ENCODE data around the gene ACER3. TPM values are rescaled to one million over a fixed set of nuclear protein-coding genes. Genes with fewer than 3 reads are reported as not detected.

Gene ACER3
- total RNA-seq, 2 experiments from 2014 or later = 10.5 to 10.9 TPM

DNA sequence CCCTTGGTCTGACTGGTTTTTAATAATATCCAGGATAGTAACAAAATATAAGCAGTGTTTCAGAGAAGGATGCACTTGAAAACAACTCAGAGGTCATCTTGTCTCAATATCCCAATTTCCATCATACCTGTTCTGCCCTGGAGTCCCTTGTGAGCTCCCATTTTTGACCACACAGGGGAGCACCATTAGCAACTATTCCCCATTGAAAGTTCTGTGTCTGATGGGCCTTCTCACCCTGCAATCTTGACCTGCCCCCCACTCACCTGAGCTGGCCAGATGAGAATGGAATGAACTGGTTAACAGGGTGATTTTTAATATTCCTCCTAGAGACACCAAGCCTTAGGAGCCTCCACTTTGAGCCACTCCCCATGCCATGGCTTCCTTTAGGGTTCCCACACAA is 202.2 kb downstream of the ACER3 start:
- ChIA-PET POLR2A (no interaction called here), CTCF (interaction anchor here (1.8 to 4.2 kb wide), 2 partner anchors 15 to 29 kb away, joined by 12 to 25 read pairs; no protein-coding TSS in a partner anchor)
- Mint-ChIP-seq H3K36me3 (no peaks in the 10 kb centered on the region), H3K9me3 (no peaks in the 10 kb centered on the region), H3K4me1 (ENCODE audit: low read depth) (peaks cover 4% of the 10 kb centered on the region), H3K27ac (no peak overlapping the region), H3K27me3 (no peaks in the 10 kb centered on the region), H3K4me3 (no peak overlapping the region)
- intact Hi-C loops (cut with micrococcal nuclease) = no loop called here
- DNase-seq = no peak

DNA sequence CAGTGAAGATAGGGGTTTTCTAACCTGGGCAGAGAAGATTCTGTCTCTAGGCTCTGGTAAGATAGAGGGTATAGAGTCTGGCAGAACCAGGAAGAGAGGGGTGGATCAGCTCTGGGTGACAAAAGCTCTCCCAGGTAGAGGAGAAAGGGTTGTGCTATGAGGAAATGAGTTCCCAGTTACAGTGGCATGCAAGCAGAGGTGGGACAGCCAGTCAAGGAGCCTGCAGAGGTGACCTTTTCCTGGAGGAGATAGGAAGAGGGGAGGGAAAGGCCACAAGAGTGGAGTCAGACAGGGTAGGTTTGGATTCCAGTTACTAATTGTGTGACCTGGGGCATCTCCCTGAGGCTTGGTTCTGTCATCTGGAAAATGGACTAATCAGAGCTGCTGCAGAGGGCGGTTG is 202.7 kb downstream of the ACER3 start:
- H3K36me3 Mint-ChIP-seq = no peaks in the 10 kb centered on the region
- ChIA-PET CTCF (interaction anchor here (1.8 to 4.2 kb wide), 2 partner anchors 16 to 28 kb away, joined by 12 to 25 read pairs; no protein-coding TSS in a partner anchor), POLR2A (no interaction called here)
- peaks cover 4% of the 10 kb centered on the region for H3K4me1 Mint-ChIP-seq (ENCODE audit: low read depth)
- H3K4me3 Mint-ChIP-seq = no peak overlapping the region
- no peaks in the 10 kb centered on the region for H3K9me3 Mint-ChIP-seq
- no peak for DNase-seq
- no peaks in the 10 kb centered on the region for H3K27me3 Mint-ChIP-seq
- H3K27ac Mint-ChIP-seq = no peak overlapping the region
- intact Hi-C loops (cut with micrococcal nuclease) = no loop called here

DNA sequence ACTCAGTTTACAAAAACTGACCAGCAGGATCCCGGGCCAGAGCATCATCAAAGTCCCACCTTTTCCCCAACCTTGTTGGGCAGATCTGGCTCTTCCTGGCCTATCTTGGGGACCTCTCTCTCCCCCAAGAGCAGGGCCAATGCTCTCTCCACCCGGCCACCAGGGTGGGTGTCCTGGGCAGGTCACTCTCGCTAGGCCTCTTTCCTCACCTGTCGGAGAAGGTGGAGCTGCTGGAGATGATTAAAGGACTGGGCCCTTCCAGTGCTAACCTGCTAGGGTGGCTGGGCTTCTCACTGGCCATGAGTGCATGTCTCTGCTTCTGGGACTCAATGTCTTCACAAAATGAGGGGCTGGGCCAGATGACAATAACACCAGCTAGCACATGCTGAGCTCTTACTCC is 203.1 kb downstream of the ACER3 start:
- POLR2A ChIA-PET = no interaction called here
- no peaks in the 10 kb centered on the region for H3K27me3 Mint-ChIP-seq
- H3K27ac Mint-ChIP-seq = no peak overlapping the region
- no peaks in the 10 kb centered on the region for H3K36me3 Mint-ChIP-seq
- no peaks in the 10 kb centered on the region for H3K9me3 Mint-ChIP-seq
- no peak for DNase-seq
- intact Hi-C loops (cut with micrococcal nuclease) = no loop called here
- peaks cover 4% of the 10 kb centered on the region for H3K4me1 Mint-ChIP-seq (ENCODE audit: low read depth)
- CTCF ChIA-PET = interaction anchor here (0.6 to 4.2 kb wide), 3 partner anchors 16 to 125 kb away, joined by 3 to 25 read pairs (median 12); no protein-coding TSS in a partner anchor
- H3K4me3 Mint-ChIP-seq = no peak overlapping the region

DNA sequence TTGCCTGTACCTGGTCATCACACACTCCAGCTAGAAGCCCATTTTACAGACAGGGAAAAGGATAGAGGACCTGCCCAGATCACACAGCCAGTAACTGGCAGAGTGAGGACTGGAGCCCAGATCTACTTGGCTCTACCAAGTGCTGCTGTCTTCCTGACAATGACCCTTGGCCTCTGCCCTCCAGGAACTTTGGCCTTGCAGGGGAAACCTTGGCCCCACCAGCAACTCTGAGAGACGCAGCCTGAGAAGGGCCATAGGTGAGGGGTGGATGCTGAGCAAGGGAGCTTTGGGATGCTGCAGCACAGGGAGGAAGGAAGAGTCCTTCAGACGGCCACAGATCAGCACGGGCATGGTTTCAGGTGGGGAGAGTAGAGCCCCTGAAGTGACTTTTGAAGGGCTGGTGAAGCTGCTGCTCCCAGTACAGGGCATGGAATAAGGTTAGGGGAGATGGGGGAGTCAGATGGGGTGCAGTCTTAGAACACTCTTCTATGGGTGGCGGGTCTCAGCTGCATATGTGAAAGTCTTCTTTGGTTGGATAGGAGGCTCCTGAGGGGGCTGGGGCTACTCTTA is 204.0 kb downstream of the ACER3 start:
- H3K27ac Mint-ChIP-seq = no peak overlapping the region
- ChIA-PET CTCF (interaction anchor here (0.6 to 4.2 kb wide), 3 partner anchors 17 to 126 kb away, joined by 3 to 25 read pairs (median 13); no protein-coding TSS in a partner anchor), POLR2A (interaction anchor here (1.1 kb wide), 1 partner anchor 18 kb away, joined by 3 read pairs; no protein-coding TSS in a partner anchor)
- intact Hi-C loops (cut with micrococcal nuclease) = no loop called here
- no peaks in the 10 kb centered on the region for H3K9me3 Mint-ChIP-seq
- H3K4me1 Mint-ChIP-seq (ENCODE audit: low read depth) = peaks cover 4% of the 10 kb centered on the region
- H3K27me3 Mint-ChIP-seq = no peaks in the 10 kb centered on the region
- no peak overlapping the region for H3K4me3 Mint-ChIP-seq
- H3K36me3 Mint-ChIP-seq = no peaks in the 10 kb centered on the region
- DNase-seq = no peak

DNA sequence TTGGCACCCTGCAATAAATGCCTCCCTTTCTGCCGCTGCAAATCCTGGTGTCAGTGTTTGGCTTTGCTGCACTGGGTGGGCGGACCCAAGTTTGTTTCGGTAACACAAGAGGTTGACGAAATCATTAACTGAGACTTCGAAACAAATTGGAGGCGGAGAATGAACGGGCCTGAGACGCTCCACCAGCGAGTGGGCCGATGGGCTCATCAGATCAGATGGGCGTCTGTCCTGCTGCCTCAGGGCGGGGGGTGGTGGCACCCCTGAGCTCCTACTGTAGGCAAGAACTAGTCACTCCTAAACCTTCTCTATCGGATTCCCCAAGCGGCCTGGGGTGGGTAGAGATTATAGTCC is 205.1 kb downstream of the ACER3 start:
- H3K27ac Mint-ChIP-seq = no peak overlapping the region
- peak overlapping the region; percentile 71 for H3K4me3 Mint-ChIP-seq
- ChIA-PET POLR2A (no interaction called here), CTCF (interaction anchor here (1.0 to 4.2 kb wide), 3 partner anchors 16 to 26 kb away, joined by 3 to 25 read pairs (median 13); no protein-coding TSS in a partner anchor)
- no peaks in the 10 kb centered on the region for H3K36me3 Mint-ChIP-seq
- no peaks in the 10 kb centered on the region for H3K27me3 Mint-ChIP-seq
- DNase-seq = no peak
- peaks cover 4% of the 10 kb centered on the region for H3K4me1 Mint-ChIP-seq (ENCODE audit: low read depth)
- H3K9me3 Mint-ChIP-seq = no peaks in the 10 kb centered on the region
- intact Hi-C loops (cut with micrococcal nuclease) = loop anchor here (1.0 kb wide), 3 partner anchors 19 to 206 kb away; partner anchors contain the start of gene ACER3

DNA sequence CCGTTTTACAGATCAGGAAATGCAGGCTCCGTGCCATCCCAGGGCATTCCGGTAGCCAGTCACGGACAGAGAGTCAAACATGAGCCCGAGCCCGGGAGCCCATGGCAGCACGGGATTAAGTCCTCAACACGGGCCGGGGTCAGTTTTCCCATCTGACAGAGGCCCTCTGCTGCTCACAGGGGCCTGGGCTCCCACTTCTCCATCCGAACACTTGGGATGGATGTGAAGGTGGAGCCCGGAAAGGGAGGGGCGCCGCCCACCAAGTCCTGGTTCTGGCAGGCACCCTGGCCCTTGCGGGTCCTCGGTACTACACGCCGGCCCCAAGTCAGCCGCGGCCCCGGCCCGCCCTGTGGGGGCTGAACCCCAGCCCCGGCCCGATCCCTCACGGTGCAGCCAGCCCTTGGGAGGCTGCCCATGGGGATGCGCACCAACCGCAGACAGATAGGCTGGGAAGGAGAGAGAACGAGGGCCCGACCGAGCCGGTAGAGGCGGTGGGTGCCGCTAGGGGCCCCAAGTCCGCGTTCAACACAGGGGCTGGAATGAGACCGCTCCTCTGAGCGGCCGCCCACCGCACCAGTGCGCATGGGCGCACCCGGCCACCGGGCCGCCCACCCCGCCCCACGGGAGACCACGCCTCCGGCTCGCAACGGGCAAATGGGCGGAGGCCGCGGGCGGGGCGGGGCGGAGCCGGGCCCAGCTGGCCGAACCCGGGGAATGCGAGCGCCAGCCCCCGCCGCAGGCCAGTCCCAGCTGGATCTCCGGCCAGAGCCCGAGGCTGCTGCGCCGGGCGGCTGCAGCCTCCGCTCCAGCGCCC is 205.7 kb downstream of the ACER3 start, which contains the start of gene CAPN5:
Gene CAPN5, plus strand, starts transcription at position 743 of the 814 bp plus-strand sequence. CDS start 17,916 bp downstream, outside the sequence.
- CTCF ChIA-PET = interaction anchor here (1.5 to 4.2 kb wide), 4 partner anchors 16 to 25 kb away, joined by 4 to 25 read pairs (median 10); no protein-coding TSS in a partner anchor
- Mint-ChIP-seq H3K27me3 (no peaks in the 10 kb centered on the region), H3K27ac (no peak within 1 kb of the TSS), H3K9me3 (no peaks in the 10 kb centered on the region), H3K4me3 (peak within 1 kb of the TSS; percentile 71), H3K36me3 (no peaks in the 10 kb centered on the region), H3K4me1 (ENCODE audit: low read depth) (peaks cover 4% of the 10 kb centered on the region)
- DNase-seq = peak; percentile 88
- POLR2A ChIA-PET = no interaction called here
- intact Hi-C loops (cut with micrococcal nuclease) = loop anchor here (1.0 kb wide), 3 partner anchors 19 to 206 kb away; partner anchors contain the start of gene ACER3

DNA sequence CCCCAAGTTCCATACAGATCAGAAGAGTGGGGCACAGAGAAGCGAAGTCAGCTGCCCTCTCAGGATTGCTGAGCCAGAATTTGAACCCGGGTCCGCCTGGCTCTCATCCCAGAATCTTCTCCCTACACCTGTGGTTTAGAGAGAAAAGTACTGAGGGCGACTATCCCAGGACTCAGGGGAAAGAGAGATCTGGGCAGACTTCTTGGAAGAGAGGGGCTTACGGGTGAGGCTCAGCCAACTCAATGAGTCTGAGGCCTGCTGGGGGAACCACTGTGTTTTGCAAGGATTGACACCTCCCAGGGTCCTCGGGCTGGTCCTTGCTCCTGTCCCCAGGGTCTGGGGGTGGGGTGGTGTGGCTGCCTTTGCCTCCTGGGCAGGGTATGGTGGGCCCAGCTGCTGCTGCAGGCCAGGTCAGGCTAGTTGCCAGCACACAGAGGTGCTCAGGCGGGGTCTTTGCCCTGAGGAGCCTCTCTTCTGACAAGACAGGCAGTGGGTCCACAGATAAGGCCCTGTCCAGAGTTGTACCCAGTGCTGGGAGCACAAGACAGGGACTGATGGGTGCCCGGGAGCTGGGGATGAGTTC is 207.2 kb downstream of the ACER3 start:
- Mint-ChIP-seq H3K27me3 (no peaks in the 10 kb centered on the region), H3K27ac (no peak overlapping the region), H3K9me3 (no peaks in the 10 kb centered on the region), H3K4me1 (ENCODE audit: low read depth) (peaks cover 11% of the 10 kb centered on the region), H3K4me3 (peak overlapping the region; percentile 55), H3K36me3 (no peaks in the 10 kb centered on the region)
- ChIA-PET POLR2A (no interaction called here), CTCF (interaction anchor here (1.5 to 1.6 kb wide), 2 partner anchors 15 to 24 kb away, joined by 4 to 6 read pairs; no protein-coding TSS in a partner anchor)
- no peak for DNase-seq
- intact Hi-C loops (cut with micrococcal nuclease) = no loop called here

DNA sequence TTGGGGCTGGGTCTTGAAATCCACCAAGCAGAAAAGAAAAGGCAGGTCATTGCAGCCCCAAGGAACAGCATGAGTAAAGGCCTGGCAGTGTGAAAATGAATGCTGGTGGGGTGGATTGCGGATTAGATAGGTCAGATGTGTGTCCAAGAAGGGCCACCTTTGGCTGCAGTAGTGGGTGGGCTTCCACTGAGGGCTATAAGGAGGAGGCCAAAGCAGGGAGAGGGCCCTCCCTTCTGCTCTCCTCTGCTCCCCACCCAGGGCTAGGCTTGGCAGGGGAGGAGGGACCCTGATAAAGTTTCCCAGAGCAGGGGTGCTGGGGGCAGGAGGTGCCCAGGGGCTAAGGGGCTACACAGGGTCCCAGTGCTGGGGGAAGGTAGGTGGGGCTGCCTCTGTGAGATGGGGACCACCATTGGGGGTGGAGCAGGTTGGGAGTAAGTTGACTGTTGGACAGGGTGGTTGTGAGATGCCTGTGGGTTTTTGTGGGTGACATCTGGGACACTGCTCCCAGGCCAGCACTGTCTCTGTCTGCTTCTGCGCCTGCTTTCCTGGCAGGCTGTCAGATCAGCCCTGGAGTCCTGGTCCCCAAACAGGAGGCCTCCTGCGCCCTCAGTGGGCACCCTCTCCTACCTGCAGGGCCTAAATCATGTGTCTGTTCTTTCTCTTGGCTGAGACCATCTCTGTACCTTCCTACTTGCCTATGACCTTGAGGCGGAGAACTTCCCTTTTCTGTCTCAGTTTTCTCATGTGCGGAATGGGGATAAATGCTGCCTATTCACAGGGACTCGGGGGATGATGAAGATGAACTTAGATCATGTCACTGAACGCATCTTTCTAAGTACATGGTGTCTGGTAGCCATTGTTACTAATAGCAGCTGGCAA is 208.0 kb downstream of the ACER3 start:
- no peak overlapping the region for H3K27ac Mint-ChIP-seq
- H3K36me3 Mint-ChIP-seq = no peaks in the 10 kb centered on the region
- POLR2A ChIA-PET = interaction anchor here (0.9 kb wide), 1 partner anchor 14 kb away, joined by 3 read pairs; no protein-coding TSS in a partner anchor
- no peaks in the 10 kb centered on the region for H3K27me3 Mint-ChIP-seq
- H3K4me1 Mint-ChIP-seq (ENCODE audit: low read depth) = peaks cover 15% of the 10 kb centered on the region
- no peaks in the 10 kb centered on the region for H3K9me3 Mint-ChIP-seq
- intact Hi-C loops (cut with micrococcal nuclease) = no loop called here
- CTCF ChIA-PET = no interaction called here
- DNase-seq = no peak
- no peak overlapping the region for H3K4me3 Mint-ChIP-seq

DNA sequence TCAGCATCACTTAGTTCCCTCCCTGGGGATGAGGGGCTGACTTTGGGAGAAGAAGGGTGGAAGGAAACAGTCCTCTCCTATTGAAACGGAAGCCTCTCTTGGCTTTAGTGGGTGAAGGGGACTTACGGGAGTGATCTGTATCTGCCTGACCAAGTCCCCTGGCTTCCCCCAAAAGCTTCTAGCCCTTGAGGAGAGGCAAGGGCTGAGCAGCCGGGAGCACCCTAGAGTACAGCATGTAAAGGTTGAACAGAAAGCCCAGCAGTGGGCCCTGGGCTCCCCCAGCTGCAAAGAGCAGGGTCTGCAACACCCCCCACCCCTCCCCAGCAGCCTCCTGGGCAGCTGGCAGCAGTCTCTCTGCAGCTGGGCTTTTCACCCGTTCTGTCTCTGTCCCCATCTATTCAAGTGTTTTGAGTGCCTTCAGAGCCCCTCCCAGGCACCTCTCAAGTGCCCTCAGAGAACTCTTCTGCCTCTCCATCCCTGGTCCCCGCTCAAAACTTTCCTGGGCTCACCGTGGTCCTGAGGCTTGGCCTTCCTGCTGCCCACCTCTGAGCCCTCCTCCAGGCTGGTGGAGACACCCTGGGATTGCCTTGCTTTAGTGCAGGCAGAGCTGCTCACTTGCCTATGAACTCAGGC is 208.7 kb downstream of the ACER3 start:
- intact Hi-C loops (cut with micrococcal nuclease) = no loop called here
- DNase-seq = no peak
- Mint-ChIP-seq H3K27ac (no peak overlapping the region), H3K4me1 (ENCODE audit: low read depth) (peaks cover 15% of the 10 kb centered on the region), H3K9me3 (no peaks in the 10 kb centered on the region), H3K36me3 (no peaks in the 10 kb centered on the region), H3K4me3 (no peak overlapping the region), H3K27me3 (no peaks in the 10 kb centered on the region)
- ChIA-PET POLR2A (interaction anchor here (0.9 kb wide), 1 partner anchor 13 kb away, joined by 3 read pairs; no protein-coding TSS in a partner anchor), CTCF (interaction anchor here (1.5 kb wide), 1 partner anchor 22 kb away, joined by 3 read pairs; no protein-coding TSS in a partner anchor)

DNA sequence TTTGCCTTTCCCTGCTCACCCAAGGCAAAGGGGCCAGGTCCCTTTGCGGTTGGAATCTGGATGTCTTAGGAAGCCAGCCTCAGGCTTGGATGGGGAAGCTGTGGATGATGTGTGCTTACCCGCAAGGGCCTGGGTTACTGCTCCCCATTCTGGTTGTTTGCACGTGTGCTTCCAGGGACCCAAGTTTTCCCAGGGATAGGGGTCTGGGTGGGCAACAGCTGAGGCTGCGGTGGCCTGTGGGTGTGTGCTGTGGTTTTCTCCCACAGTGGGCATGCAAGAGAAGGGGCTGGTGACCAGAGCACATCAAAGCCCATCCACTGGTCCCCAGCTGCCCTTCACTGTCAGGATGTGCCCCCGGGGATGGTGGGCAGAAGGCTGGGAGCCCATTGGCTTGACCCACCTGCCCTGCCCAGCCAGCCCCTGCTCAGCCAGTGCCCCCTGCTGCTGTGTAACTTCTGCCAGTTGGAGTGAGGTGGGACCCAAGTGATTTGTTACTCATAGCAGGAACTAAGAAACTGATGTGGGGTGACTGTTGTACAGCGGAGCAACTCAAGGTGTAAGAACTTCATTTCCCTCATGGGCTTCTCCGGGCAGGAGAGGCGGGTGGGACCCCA is 209.4 kb downstream of the ACER3 start:
- Mint-ChIP-seq H3K4me1 (ENCODE audit: low read depth) (peaks cover 15% of the 10 kb centered on the region), H3K4me3 (no peak overlapping the region), H3K9me3 (no peaks in the 10 kb centered on the region), H3K36me3 (no peaks in the 10 kb centered on the region), H3K27ac (no peak overlapping the region), H3K27me3 (no peaks in the 10 kb centered on the region)
- intact Hi-C loops (cut with micrococcal nuclease) = no loop called here
- ChIA-PET CTCF (interaction anchor here (1.5 kb wide), 1 partner anchor 21 kb away, joined by 3 read pairs; no protein-coding TSS in a partner anchor), POLR2A (interaction anchor here (0.9 kb wide), 1 partner anchor 13 kb away, joined by 3 read pairs; no protein-coding TSS in a partner anchor)
- no peak for DNase-seq

Measured in activated CD4-positive, alpha-beta memory T cell treated with anti-CD3 and anti-CD28 coated beads for 36 hours (primary cell).